Measurements from ENCODE around the gene BRSK2.

BRSK2 gene

DNA sequence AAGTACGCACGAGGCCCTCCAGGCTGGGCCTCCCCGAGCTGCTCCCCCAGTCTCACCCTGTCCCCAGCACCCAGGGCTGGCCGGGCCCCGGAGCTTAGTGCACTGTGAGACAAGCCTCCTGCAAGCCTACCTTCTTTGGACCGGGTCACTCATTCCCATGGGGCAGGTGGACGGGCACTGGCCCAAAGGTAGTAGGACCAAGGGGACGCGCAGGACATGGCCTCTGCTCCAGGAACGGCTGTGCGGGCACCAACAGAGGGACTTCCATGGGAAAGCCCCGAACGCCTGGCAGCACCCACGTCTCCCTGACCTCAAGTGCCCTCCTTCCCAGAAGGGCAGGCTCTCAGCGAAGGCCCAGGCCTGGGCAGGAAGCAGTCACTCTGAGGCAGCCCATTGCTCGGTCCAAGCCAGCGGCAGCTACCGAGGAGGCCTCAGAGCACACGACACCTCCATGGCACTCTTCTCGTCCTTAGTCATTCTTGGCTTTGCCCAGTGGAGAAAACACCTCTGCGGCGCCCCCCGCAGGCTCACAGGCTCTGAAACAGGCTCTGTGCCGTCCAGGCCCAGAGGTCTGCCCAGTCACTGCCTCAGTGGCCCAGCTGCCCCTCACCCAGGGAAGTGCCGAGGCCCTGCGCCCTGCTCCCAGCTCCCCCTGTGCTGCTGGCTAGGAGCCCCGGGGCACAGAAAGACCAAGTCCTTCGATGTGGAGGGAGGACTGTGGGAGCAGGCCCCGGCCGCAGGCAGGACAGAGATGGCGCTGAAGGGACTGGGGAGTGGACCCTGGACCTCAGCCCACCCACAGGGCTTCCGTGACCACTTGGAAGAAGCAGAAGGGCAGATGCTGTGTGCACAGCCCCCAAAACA is 93.1 kb downstream of the BRSK2 start:
- no peak for DNase-seq (ENCODE audit: low read depth)

- no peak for DNase-seq (ENCODE audit: low read depth)
Measured at GRCh38 chr11:1483445-1483961, 93.8 kb downstream of the BRSK2 start.

DNA sequence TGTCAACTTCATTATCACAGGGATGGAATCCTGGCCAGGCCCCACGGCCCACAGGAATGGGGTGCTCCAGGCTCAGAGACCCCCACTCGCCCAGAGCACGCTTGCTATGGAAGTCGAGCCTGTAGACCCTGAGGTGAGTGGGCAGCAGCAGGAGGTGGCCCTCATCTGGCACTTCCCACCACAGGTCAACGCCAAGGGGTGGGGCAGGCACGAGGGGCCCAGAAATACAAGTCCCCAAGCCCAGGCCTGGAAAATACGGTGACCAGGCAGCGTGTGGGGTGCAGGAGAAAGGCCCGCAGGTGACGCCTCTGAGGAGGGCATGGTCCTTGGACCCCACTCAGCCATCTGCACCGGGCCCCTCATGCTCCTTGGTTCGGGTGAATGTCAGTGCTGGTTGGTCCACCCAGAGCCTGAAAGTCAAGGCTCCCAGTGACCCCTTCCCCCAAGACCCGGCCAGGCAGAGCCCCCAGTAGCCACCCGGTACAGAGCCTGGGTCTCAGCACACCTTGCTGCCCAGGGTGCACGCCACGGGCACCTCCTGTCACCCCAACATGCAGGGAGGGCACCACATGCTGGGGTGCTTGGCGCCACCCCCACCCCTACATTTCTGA is 94.4 kb downstream of the BRSK2 start:
- DNase-seq (ENCODE audit: low read depth): no peak

DNA sequence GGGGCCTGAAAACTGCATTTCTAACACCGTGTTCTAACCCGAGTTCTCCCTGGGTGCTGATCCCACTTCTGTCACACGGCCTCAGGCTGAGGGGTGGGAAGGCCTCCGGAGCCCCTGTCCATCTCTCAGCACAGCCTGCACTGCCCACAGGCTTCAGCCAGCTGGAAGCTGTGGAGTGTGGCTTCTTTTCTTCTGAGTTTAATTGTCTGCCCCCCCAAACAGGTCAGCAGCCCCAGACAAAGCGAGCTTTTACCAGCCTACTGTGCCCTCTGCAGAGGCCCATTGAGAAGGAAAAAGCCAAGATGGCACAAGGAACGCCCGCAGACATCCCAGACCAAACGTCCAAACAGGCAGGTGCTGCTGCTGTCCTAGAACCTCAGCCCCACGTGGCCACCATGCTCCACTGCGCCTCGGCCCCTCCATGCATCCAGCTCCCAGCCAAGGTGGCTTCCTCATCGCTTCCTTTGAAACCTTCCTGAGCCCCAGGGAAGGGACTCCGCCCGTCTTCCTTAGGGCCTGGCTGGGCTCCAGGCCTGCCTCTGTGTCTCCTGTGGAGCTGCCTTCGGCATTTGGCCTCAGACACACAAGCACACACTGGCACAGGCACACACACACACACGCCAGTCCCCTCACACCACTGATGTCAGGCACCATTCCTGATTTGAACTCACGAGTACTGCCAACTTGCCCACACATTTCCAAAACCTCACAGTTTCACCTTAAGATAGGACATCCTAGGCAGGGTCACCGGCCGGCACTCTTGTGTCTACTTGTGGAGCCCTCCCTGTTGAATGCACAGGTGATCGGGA is 95.2 kb downstream of the BRSK2 start:
- no peak for DNase-seq (ENCODE audit: low read depth)

- no peak for DNase-seq (ENCODE audit: low read depth)
Measured at GRCh38 chr11:1485504-1485885, 95.8 kb downstream of the BRSK2 start.

GRCh38 chr11:1486054-1486825 is 96.5 kb downstream of the BRSK2 start, which contains the start of gene MOB2:
Gene MOB2, minus strand, starts transcription at chr11:1486779. Its CDS starts 223 bp downstream, at chr11:1486556.
- no peak for DNase-seq (ENCODE audit: low read depth)

DNA sequence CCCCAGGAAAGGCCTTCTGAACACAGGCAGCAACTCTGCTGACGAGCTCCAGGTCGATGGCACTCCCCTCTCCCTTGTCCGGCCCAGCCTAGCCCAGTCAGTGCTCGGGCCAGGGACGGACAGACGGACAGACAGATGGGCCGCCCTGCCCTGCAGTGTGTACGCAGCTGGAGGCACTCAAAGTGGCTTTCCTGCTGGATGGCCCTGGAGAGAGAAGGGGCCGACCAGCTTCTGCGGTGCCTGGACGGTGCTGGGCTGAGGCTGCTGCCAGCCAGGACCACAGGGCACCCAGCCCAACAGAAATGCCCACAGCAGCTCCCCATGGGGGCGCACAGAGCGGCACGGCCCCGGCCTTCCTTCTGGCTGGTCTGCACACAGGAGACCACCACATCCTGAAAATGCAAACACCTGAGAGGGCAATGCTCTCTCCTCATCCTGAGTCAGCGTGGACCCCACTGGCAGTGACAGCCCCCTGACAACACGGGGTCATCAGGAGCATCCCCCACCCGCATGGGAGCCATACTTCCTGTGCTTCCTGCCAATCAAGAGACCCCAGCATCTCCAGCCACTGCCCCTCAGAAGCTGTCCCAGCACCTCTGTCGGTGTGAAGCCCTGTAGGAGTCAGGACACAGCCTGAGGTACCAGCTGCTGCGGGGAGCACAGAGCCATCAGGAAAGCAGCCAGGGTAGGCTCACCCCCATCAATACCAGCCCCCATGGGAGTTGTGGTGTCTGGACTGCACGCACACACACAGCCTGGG is 97.5 kb downstream of the BRSK2 start:
- DNase-seq (ENCODE audit: low read depth): no peak

DNA sequence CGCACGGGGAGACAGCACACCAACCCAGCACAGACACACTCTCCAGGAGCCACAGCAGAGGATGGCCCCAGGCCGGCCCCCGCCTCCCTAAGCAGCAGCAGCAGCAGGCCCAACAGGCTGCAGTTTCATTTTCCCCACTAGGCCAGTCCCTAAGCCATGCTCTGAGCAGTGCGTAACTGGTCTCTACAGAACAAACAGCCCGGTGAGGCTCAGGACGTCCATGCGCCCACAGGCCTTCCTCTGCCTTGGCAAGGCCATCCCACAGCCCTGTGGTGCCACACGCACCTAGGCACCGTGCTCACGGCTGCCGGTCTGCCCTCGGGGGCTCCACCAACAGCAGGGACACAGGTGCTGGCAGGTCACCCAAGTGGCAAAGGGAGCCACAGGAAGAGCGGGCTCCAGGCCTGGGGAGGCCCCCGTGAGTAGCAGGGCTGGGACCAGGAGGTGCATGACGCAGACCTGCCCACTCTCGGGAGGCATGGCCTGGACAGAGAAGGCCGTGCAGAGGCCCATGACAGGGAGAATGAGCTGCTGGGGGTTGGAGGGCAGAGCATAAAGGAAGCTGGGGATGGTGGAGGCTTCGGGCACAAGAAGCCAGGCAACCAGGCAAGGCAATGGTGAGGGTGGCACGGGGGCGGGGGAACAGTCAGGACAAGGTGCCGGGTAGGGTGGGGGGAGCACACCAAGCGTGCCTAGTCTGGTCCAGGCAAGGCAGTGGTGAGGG is 98.3 kb downstream of the BRSK2 start:
- DNase-seq (ENCODE audit: low read depth): no peak

GRCh38 chr11:1488575-1489180 is 98.9 kb downstream of the BRSK2 start:
- DNase-seq (ENCODE audit: low read depth): no peak

GRCh38 chr11:1490651-1491050 is 100.9 kb downstream of the BRSK2 start:
- DNase-seq (ENCODE audit: low read depth): no peak

GRCh38 chr11:1491379-1491778 is 101.6 kb downstream of the BRSK2 start:
- no peak for DNase-seq (ENCODE audit: low read depth)

DNA sequence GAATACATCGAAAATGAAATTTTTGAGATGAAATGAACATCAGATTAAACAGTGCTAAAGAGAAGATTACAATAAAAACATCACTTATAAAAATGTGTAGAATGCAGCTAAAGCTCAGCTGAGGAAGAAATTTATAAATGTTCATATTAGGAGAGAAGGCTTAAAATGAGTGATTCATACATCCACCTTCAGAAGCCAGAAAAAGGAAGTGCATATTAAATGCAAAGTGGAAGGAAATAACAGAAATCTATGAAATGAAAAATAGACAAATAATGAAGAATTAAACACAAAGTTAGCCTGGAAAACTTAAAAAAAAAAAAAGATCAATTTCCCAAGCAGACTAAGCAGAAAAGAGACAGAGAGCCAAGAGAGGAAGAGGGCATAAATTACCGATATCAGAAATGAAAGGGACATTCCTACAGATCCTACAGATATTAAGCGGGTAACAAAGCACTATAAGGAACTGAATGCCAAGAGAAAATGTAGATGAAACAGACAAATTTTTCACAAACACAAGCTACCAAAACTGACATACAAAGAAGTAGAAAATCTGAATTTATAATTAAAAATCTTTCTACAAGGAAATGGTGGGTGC is 104.0 kb downstream of the BRSK2 start:
- DNase-seq (ENCODE audit: low read depth): no peak

- no peak for DNase-seq (ENCODE audit: low read depth)
Measured at GRCh38 chr11:1494650-1495049, 104.9 kb downstream of the BRSK2 start.

DNA sequence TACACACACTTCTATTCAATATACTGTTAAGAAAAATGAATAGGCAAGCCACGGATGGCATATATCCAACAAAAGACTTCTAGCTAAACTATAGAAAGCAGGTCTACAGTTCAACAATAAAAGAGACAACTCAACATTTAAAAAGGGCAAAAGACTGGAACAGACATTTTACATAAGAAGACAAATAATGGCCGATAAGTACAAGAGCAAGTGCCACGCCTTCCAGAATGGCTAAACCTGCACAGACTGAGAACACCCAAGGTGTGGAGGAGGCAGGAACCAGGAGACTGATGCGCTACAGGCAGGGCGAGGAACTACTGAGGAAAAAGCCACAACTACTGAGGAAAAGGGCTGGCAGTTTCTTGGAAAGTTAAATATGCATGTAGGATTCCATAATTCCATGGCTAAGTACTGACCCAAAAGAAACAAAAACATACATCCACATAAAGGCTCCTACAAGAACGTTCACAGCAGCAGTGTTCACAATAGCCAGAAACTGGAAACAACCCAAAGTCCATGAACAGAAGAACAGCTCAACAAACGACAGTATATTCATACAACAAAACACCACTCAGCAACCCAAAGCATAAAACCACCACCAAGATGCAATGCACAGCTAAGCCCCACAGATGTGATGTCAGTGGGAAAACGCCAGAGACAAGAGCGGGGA is 106.5 kb downstream of the BRSK2 start:
- no peak for DNase-seq (ENCODE audit: low read depth)

GRCh38 chr11:1496761-1497095 is 107.0 kb downstream of the BRSK2 start:
- no peak for DNase-seq (ENCODE audit: low read depth)

DNA sequence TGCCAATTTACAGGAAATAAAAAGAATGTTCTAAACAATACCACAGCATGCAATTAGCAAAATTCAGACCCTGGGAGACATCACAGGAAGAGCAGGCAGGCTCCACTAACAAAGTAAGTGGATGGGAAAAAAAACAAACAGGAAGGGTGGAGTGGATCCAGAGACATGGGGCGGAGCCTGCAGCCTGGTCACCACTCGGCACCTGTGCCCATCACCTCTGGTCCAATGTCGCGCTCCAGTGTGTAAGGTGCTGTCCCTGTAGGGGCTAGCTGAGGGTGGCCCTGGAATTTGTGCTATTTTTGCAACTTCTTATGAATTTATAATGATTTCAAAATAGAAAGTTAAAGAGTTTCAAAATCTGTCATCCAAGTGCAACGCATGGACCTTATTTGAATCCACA is 107.9 kb downstream of the BRSK2 start:
- DNase-seq (ENCODE audit: low read depth): no peak

DNA sequence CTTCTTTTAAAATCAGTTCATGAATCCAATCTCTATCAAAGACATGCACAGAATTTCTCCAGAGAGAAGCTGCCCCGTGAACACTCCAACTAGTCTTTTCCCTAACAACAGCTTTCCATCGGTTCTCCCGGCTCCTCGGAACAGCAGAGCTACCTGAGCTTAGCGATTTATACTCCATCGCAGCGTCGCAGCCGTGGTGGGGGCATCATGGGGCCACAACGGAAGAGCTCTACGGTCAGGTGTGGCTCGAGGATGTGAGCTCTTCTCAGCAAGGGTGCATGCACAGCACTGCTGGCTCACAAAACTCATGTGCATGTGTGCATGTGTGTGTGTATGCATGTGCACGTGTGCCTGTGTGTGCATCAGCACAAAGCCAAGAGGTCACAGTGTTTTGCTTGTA is 108.5 kb downstream of the BRSK2 start:
- DNase-seq (ENCODE audit: low read depth): no peak

- DNase-seq (ENCODE audit: low read depth): no peak
Measured at GRCh38 chr11:1499261-1499890, 109.6 kb downstream of the BRSK2 start.

DNA sequence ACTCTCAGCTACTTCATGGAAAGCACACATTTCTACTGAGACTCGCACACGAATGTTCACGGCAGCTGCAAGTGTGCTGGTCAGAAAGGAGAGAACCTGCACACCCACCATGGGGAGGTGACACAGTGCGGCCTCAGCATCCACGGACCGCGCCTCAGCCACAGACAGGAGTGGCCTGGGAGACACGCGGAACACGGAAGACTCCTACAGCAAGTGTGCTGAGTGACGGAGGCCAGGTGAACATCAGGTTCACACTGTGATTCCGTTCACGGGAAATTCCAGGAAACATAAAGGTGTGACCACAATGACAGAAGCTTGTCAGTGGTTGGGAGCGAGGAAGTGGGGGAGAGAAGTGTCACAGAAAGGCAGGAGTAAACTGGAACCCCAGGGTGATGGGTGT is 110.2 kb downstream of the BRSK2 start:
- DNase-seq (ENCODE audit: low read depth): no peak

Data from T-helper 22 cell (primary cell).